ENCODE results near the gene HSPB9. TPM values are rescaled to one million over a fixed set of nuclear protein-coding genes. Genes with fewer than 3 reads are reported as not detected.

The HSPB9 gene
- total RNA-seq, 1 experiment from 2014 or later, result not detected

DNA sequence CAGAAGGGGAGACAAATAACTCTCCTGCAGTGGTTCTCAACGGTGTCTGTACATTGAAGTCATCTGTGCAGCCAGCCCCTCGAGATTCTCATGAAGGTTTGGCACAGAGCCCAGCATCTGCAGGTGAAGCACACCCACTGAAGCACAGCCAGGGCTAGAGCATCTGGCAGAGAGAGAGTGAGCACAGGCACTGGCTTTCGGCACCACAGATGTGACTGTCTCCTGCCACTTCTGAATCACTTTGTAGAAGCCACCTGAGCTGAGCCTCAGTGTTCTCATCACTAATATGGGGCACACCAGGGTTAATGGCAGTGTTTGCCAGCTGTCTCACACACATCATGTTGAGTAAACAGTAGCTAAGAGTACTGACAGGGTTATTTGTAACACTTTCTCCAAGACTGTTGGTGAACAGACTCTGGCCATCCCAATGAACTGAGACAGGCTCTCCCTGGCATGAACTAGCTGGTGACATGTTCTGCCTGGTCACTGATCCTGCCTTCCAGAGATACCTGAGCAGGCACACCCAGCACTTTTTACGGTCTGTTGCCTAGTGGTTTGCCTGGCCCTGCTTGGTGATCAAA lies 10.9 kb downstream of the HSPB9 start:
- no peaks in the 10 kb centered on the region for H3K27me3 ChIP-seq (ENCODE audit: insufficient read depth, low read length)
- H2AFZ ChIP-seq (ENCODE audit: low read depth, low read length, poor library complexity, severe bottlenecking), result no peak overlapping the region
- intact Hi-C loops (cut with micrococcal nuclease), result no loop called here
- H3K4me1 ChIP-seq (ENCODE audit: control insufficient read depth in 1 of 2, insufficient read depth in 2 of 2, low read length in 2 of 2), result peaks cover 0 to 11% of the 10 kb centered on the region in 2 experiments; a peak in 2 of 4 replicates
- DNase-seq (ENCODE audit: low read depth, low spot score) (no peak), ATAC-seq (no peak)
- no peaks in the 10 kb centered on the region for H3K9me3 ChIP-seq (ENCODE audit: control insufficient read depth in 1 of 2, insufficient read depth in 1 of 2, low read depth in 1 of 2, low read length in 2 of 2)
- H3K9me2 ChIP-seq (ENCODE audit: insufficient read depth), result no peaks in the 10 kb centered on the region
- H3K9ac ChIP-seq (ENCODE audit: low read length), result no peak overlapping the region
- H3K4me3 ChIP-seq (replicated peaks in 1 of 2; ENCODE audit: low read depth in 1 of 2, low read length in 2 of 2), result no peak overlapping the region
- peaks cover 84% of the 10 kb centered on the region for H3K79me2 ChIP-seq (ENCODE audit: insufficient read depth, low read length)
- POLR2A ChIA-PET, result no interaction called here
- TF ChIP-seq ELF1 (IDR thresholded peaks at IDR 0.05; ENCODE audit: borderline replicate concordance, low read depth) (no peak), EZH2 (IDR thresholded peaks at IDR 0.05) (no peak), POLR2AphosphoS5 (IDR thresholded peaks at IDR 0.05; ENCODE audit: low read depth, low read length) (no peak), EGR1 (IDR thresholded peaks at IDR 0.05; ENCODE audit: low read depth) (no peak), JUND (IDR thresholded peaks at IDR 0.05) (no peak), ZFX (IDR thresholded peaks at IDR 0.05) (no peak), FOSL1 (IDR thresholded peaks at IDR 0.05; ENCODE audit: low read depth) (no peak), TCF7L2 (IDR thresholded peaks at IDR 0.05; ENCODE audit: borderline replicate concordance, extremely low read depth, insufficient read depth, insufficient read length) (no peak), CEBPB (IDR thresholded peaks at IDR 0.05; ENCODE audit: low read depth) (no peak)
- TF ChIP-seq, protein P1, sequence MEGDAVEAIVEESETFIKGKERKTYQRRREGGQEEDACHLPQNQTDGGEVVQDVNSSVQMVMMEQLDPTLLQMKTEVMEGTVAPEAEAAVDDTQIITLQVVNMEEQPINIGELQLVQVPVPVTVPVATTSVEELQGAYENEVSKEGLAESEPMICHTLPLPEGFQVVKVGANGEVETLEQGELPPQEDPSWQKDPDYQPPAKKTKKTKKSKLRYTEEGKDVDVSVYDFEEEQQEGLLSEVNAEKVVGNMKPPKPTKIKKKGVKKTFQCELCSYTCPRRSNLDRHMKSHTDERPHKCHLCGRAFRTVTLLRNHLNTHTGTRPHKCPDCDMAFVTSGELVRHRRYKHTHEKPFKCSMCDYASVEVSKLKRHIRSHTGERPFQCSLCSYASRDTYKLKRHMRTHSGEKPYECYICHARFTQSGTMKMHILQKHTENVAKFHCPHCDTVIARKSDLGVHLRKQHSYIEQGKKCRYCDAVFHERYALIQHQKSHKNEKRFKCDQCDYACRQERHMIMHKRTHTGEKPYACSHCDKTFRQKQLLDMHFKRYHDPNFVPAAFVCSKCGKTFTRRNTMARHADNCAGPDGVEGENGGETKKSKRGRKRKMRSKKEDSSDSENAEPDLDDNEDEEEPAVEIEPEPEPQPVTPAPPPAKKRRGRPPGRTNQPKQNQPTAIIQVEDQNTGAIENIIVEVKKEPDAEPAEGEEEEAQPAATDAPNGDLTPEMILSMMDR (IDR thresholded peaks at IDR 0.05 in 2 of 3, conservative IDR thresholded peaks at IDR 0.05 in 1 of 3; ENCODE audit: borderline replicate concordance in 1 of 3, insufficient read depth in 1 of 3, low read depth in 2 of 3, low read length in 2 of 3), result no peak
- H3K27ac ChIP-seq (ENCODE audit: low read depth, low read length), result no peak overlapping the region
- RAD21 ChIA-PET (ENCODE audit: low non-redundant PET in 1 of 2, low total read pairs in 2 of 2, uncharacterized antibody in 2 of 2, unreplicated experiment in 2 of 2), result no interaction called here
- H4K20me1 ChIP-seq (ENCODE audit: insufficient read depth), result no peaks in the 10 kb centered on the region
- no peak overlapping the region for H3K4me2 ChIP-seq (ENCODE audit: low read length)
- no TSS peak for BruUV-seq (replicated peaks)
- H3K36me3 ChIP-seq (ENCODE audit: control insufficient read depth in 1 of 2, insufficient read depth in 2 of 2, low read length in 2 of 2), result peaks cover 11 to 22% of the 10 kb centered on the region in 2 experiments; a peak in 3 of 4 replicates
- CTCF ChIA-PET, result no interaction called here
